Measurements from ENCODE around the gene SLC5A5. TPM values are rescaled to one million over a fixed set of nuclear protein-coding genes. Genes with fewer than 3 reads are reported as not detected.

The SLC5A5 gene
- total and polyA plus RNA-seq, 10 of the 15 experiments (the other 5 are each of a cell fraction or from before 2014, with no cell fraction given), result 0.02 to 0.08 (median 0.05) TPM; not detected in 3

GRCh38 chr19:17847538-17848366 is 24.0 kb upstream of the SLC5A5 start, which contains the start of gene JAK3 (continued):
- TF ChIP-seq SMAD5 (IDR thresholded peaks at IDR 0.05; ENCODE audit: low read depth) (peak; percentile 41; the same call in 1 of the 2 replicates), HCFC1 (IDR thresholded peaks at IDR 0.05; ENCODE audit: low read length) (0 out of 2 replicates have a peak, but pooled peaks have one; percentile 31), SREBF1 (IDR thresholded peaks at IDR 0.05; ENCODE audit: low read length) (no peak), E2F4 (IDR thresholded peaks at IDR 0.05; ENCODE audit: low read depth, low read length) (no peak), YBX1 (IDR thresholded peaks at IDR 0.05) (no peak), RAD21 (IDR thresholded peaks at IDR 0.05; ENCODE audit: insufficient read depth, low read depth, low read length) (no peak), HSF1 (IDR thresholded peaks at IDR 0.05; ENCODE audit: low read depth, low read length) (peak; percentile 92), WRNIP1 (IDR thresholded peaks at IDR 0.05; ENCODE audit: borderline replicate concordance, low read depth, low read length) (0 out of 2 replicates have a peak, but pooled peaks have one; percentile 51), SPI1 (IDR thresholded peaks at IDR 0.05; ENCODE audit: borderline replicate concordance, insufficient read depth, low read depth, low read length) (no peak), CBX5 (IDR thresholded peaks at IDR 0.05; ENCODE audit: low read depth) (no peak), ATF7 (IDR thresholded peaks at IDR 0.05; ENCODE audit: low read depth) (no peak), BMI1 (IDR thresholded peaks at IDR 0.05; ENCODE audit: borderline replicate concordance) (no peak), IRF5 (IDR thresholded peaks at IDR 0.05; ENCODE audit: borderline replicate concordance) (no peak), PKNOX1 (IDR thresholded peaks at IDR 0.05) (peak; percentile 78), NRF1 (conservative IDR thresholded peaks at IDR 0.05; ENCODE audit: low read depth, low read length) (peak; percentile 49), NBN (IDR thresholded peaks at IDR 0.05) (peak; percentile 84), EP300 (IDR thresholded peaks at IDR 0.05; ENCODE audit: borderline replicate concordance in 1 of 2, control insufficient read depth in 1 of 2, low read depth in 2 of 2, low read length in 2 of 2) (peak; percentile 14 to 77; a peak in 2 of 4 replicates), TCF3 (IDR thresholded peaks at IDR 0.05; ENCODE audit: borderline replicate concordance, insufficient read depth, low read depth, low read length) (0 out of 2 replicates have a peak, but pooled peaks have one; percentile 21), SMC3 (IDR thresholded peaks at IDR 0.05; ENCODE audit: borderline replicate concordance, low read length) (no peak), CREM (IDR thresholded peaks at IDR 0.05; ENCODE audit: low read depth) (peak; percentile 50; the same call in 1 of the 2 replicates), BCL11A (IDR thresholded peaks at IDR 0.05; ENCODE audit: low read depth, low read length) (peak; percentile 27; the same call in 1 of the 2 replicates), IKZF2 (IDR thresholded peaks at IDR 0.05) (peak; percentile 80 to 85), ASH2L (IDR thresholded peaks at IDR 0.05; ENCODE audit: borderline replicate concordance, low read depth) (no peak), POU2F2 (IDR thresholded peaks at IDR 0.05; ENCODE audit: borderline replicate concordance, low read depth, low read length) (peak; percentile 70; the same call in 2 of the 3 replicates), ZSCAN29 (IDR thresholded peaks at IDR 0.05) (no peak), RELA (IDR thresholded peaks at IDR 0.05; ENCODE audit: borderline replicate concordance, partially characterized antibody) (peak; percentile 83), IKZF1 (conservative IDR thresholded peaks at IDR 0.05) (peak; percentile 79)
